ENCODE results near the gene WDR7. TPM values are rescaled to one million over a fixed set of nuclear protein-coding genes. Genes with fewer than 3 reads are reported as not detected.
A peak's percentile ranks its signal among the peaks of the same experiment; 100 is the strongest.

WDR7 gene
- total and polyA plus RNA-seq, 4 experiments from 2014 or later, result 22.3 to 50.8 (median 36.2) TPM

DNA sequence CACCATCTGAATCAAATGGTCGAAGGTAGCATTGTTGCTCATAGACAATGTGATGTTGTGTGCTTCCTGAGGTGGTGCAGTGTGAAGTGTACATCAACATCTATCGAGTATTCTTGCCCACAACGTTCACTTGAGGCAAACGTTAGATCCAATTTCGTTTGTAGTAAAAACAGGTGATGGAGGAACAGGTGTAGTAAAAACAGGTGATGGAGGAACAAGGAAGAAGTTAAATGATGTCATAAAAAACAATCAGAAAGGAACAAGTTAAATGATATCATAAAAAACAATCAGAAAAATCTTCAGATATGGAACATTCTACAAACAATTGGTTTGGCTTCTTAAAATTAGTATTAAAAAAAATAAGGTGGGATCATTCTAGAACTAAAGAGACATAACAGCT is 11.3 kb downstream of the WDR7 start:
- CTCF ChIA-PET (ENCODE audit: partially characterized antibody), result interaction anchor here (2.1 kb wide), 1 partner anchor 11 kb away, joined by 6 read pairs; the partner anchor contains the start of gene WDR7
- H3K27ac Mint-ChIP-seq, result peak overlapping the region in 1 of 7 donors; percentile 19

DNA sequence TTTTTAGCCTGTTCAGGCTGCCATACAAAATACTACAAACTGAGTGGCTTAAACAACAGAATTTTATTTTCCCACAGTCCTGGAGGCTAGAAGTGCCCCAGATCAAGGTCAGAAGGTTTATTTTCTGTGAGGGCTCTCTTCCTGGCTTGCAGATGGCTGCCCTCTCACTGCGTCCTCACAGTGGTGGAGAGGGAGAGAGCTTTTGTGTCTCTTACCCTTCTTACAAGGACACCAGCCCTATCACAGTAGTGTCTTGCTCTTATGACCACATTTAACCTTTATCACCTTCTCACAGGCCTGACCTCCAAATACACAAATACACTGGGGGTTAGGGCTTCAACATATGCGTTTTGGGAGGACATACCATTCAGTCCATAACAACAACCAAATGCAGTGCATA is 11.7 kb downstream of the WDR7 start:
- intact Hi-C loops (cut with micrococcal nuclease), result no loop called here
- peaks cover 35 to 66% (median 45%) of the 10 kb centered on the region in 4 donors for H3K4me1 Mint-ChIP-seq
- Histone ChIP-seq H3K36me3 (ENCODE audit: insufficient read depth, low read length) (no peaks in the 10 kb centered on the region), H3K4me1 (ENCODE audit: insufficient read depth, low read length) (no peaks in the 10 kb centered on the region), H3K4me3 (ENCODE audit: low read length in 2 of 2) (no peak overlapping the region), H3K9me3 (ENCODE audit: control insufficient read depth in 1 of 2, low read length in 2 of 2) (no peaks in the 10 kb centered on the region), H3K27ac (ENCODE audit: low read depth, low read length) (no peak overlapping the region), H3K27me3 (ENCODE audit: insufficient read depth, low read length) (no peaks in the 10 kb centered on the region)
- no peak for DNase-seq
- H3K27me3 Mint-ChIP-seq, result no peaks in the 10 kb centered on the region
- H3K36me3 Mint-ChIP-seq, result peaks cover 0 to 20% of the 10 kb centered on the region in 2 donors
- H3K27ac Mint-ChIP-seq, result no peak overlapping the region
- CTCF ChIA-PET (ENCODE audit: partially characterized antibody), result no interaction called here
- POLR2A ChIA-PET (ENCODE audit: partially characterized antibody), result interaction anchor here (3.8 kb wide), 1 partner anchor 11 kb away, joined by 16 read pairs; the partner anchor contains the start of gene WDR7
- no peaks in the 10 kb centered on the region for H3K9me3 Mint-ChIP-seq
- H3K4me3 Mint-ChIP-seq, result no peak overlapping the region

More for the DNA sequence above, 11.3 kb downstream of the WDR7 start:
- DNase-seq, result no peak
- POLR2A ChIA-PET (ENCODE audit: partially characterized antibody), result interaction anchor here (3.8 kb wide), 1 partner anchor 11 kb away, joined by 16 read pairs; the partner anchor contains the start of gene WDR7
- Histone ChIP-seq H3K9me3 (ENCODE audit: control insufficient read depth in 1 of 2, low read length in 2 of 2) (no peaks in the 10 kb centered on the region), H3K4me3 (ENCODE audit: low read length in 2 of 2) (no peak overlapping the region), H3K4me1 (ENCODE audit: insufficient read depth, low read length) (no peaks in the 10 kb centered on the region), H3K36me3 (ENCODE audit: insufficient read depth, low read length) (no peaks in the 10 kb centered on the region), H3K27me3 (ENCODE audit: insufficient read depth, low read length) (no peaks in the 10 kb centered on the region), H3K27ac (ENCODE audit: low read depth, low read length) (no peak overlapping the region)
- Mint-ChIP-seq H3K36me3 (peaks cover 0 to 20% of the 10 kb centered on the region in 2 donors), H3K4me1 (peaks cover 32 to 62% (median 42%) of the 10 kb centered on the region in 4 donors), H3K27me3 (no peaks in the 10 kb centered on the region), H3K9me3 (no peaks in the 10 kb centered on the region), H3K4me3 (no peak overlapping the region)
- intact Hi-C loops (cut with micrococcal nuclease), result no loop called here

DNA sequence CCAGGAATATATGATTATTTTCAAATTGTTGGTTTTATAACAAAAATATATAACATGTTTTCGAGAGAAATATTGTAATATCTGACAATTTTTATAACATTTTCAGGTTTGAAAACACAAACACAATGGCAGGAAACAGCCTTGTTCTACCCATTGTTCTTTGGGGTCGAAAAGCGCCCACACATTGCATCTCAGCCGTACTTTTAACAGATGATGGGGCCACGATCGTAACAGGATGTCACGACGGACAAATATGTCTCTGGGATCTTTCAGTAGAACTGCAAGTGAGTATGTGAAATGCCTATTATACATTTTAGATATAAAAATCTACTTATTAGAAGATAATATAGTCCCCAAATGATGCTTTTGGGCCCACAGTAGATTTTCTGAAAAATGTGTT is 21.2 kb downstream of the WDR7 start:
- no peaks in the 10 kb centered on the region for H3K9me3 Mint-ChIP-seq
- CTCF ChIA-PET (ENCODE audit: partially characterized antibody), result no interaction called here
- H3K4me1 Mint-ChIP-seq, result peaks cover 20 to 36% (median 26%) of the 10 kb centered on the region in 4 donors
- Histone ChIP-seq H3K36me3 (ENCODE audit: insufficient read depth, low read length) (no peaks in the 10 kb centered on the region), H3K9me3 (ENCODE audit: control insufficient read depth in 1 of 2, low read length in 2 of 2) (no peaks in the 10 kb centered on the region), H3K27me3 (ENCODE audit: insufficient read depth, low read length) (no peaks in the 10 kb centered on the region), H3K4me3 (ENCODE audit: low read length in 2 of 2) (no peak overlapping the region), H3K27ac (ENCODE audit: low read depth, low read length) (no peak overlapping the region), H3K4me1 (ENCODE audit: insufficient read depth, low read length) (peaks cover 12% of the 10 kb centered on the region)
- no peak overlapping the region for H3K27ac Mint-ChIP-seq
- H3K27me3 Mint-ChIP-seq, result no peaks in the 10 kb centered on the region
- DNase-seq, result no peak
- peaks cover 27 to 33% of the 10 kb centered on the region in 2 donors for H3K36me3 Mint-ChIP-seq
- intact Hi-C loops (cut with micrococcal nuclease), result no loop called here
- H3K4me3 Mint-ChIP-seq, result no peak overlapping the region
- POLR2A ChIA-PET (ENCODE audit: partially characterized antibody), result no interaction called here

DNA sequence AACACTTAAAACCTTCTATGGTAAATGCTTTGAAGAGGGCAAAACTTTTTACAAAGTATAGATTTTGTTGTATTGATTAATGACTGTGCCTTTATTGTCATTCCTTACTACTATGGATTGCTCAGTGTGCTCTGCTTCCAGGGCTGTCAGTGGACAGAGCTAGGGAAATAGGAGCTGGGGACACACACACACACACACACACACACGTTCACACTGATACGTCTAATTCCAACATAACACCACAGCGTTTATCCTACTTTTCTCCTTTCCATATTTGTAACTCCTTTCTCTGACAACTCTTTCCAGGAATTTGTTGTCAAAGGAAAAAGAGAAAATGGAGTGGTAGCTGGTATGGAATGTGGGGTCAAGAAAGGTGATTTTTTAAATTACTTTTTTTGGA is 21.8 kb downstream of the WDR7 start:
- H3K9me3 ChIP-seq (ENCODE audit: control insufficient read depth in 1 of 2, low read length in 2 of 2), result no peaks in the 10 kb centered on the region
- H3K27me3 ChIP-seq (ENCODE audit: insufficient read depth, low read length), result no peaks in the 10 kb centered on the region
- Mint-ChIP-seq H3K4me3 (no peak overlapping the region), H3K9me3 (peaks cover 0 to 6% (median 0%) of the 10 kb centered on the region in 8 donors), H3K36me3 (peaks cover 33 to 39% of the 10 kb centered on the region in 2 donors), H3K27me3 (no peaks in the 10 kb centered on the region), H3K27ac (no peak overlapping the region), H3K4me1 (peaks cover 17 to 36% (median 26%) of the 10 kb centered on the region in 4 donors)
- intact Hi-C loops (cut with micrococcal nuclease), result no loop called here
- POLR2A ChIA-PET (ENCODE audit: partially characterized antibody), result no interaction called here
- DNase-seq, result no peak
- no peak overlapping the region for H3K4me3 ChIP-seq (ENCODE audit: low read length in 2 of 2)
- peaks cover 12% of the 10 kb centered on the region for H3K4me1 ChIP-seq (ENCODE audit: insufficient read depth, low read length)
- H3K27ac ChIP-seq (ENCODE audit: low read depth, low read length), result no peak overlapping the region
- CTCF ChIA-PET (ENCODE audit: partially characterized antibody), result no interaction called here
- no peaks in the 10 kb centered on the region for H3K36me3 ChIP-seq (ENCODE audit: insufficient read depth, low read length)

DNA sequence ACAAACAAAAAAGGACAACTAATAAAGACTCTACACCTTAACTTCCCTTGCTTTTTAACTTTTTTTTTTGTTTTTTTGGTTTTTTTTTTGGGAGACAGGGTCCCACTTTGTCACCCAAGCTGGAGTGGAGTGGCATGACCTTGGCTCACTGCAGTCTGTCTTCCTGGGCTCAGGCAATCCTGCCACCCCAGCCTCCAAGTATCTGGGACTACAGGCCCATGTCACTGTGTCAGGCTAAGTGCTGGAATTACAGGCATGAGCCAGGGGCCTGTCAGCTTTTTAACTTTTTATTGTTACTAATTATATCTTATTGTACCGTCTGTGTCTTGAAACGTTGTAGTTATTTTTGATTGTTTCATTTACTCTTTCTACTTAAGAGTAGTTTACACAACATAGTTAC is 25.5 kb downstream of the WDR7 start:
- ChIA-PET CTCF (ENCODE audit: partially characterized antibody) (no interaction called here), POLR2A (ENCODE audit: partially characterized antibody) (no interaction called here)
- H3K4me1 Mint-ChIP-seq, result peaks cover 2 to 10% (median 8%) of the 10 kb centered on the region in 4 donors
- intact Hi-C loops (cut with micrococcal nuclease), result no loop called here
- H3K4me3 Mint-ChIP-seq, result no peak overlapping the region
- Histone ChIP-seq H3K4me3 (ENCODE audit: low read length in 2 of 2) (no peak overlapping the region), H3K27ac (ENCODE audit: low read depth, low read length) (no peak overlapping the region), H3K27me3 (ENCODE audit: insufficient read depth, low read length) (no peaks in the 10 kb centered on the region), H3K36me3 (ENCODE audit: insufficient read depth, low read length) (no peaks in the 10 kb centered on the region), H3K4me1 (ENCODE audit: insufficient read depth, low read length) (no peaks in the 10 kb centered on the region), H3K9me3 (ENCODE audit: control insufficient read depth in 1 of 2, low read length in 2 of 2) (no peaks in the 10 kb centered on the region)
- no peak overlapping the region for H3K27ac Mint-ChIP-seq
- H3K36me3 Mint-ChIP-seq, result peaks cover 41 to 45% of the 10 kb centered on the region in 2 donors
- DNase-seq, result no peak
- H3K9me3 Mint-ChIP-seq, result peaks cover 0 to 6% (median 0%) of the 10 kb centered on the region in 8 donors
- no peaks in the 10 kb centered on the region for H3K27me3 Mint-ChIP-seq

DNA sequence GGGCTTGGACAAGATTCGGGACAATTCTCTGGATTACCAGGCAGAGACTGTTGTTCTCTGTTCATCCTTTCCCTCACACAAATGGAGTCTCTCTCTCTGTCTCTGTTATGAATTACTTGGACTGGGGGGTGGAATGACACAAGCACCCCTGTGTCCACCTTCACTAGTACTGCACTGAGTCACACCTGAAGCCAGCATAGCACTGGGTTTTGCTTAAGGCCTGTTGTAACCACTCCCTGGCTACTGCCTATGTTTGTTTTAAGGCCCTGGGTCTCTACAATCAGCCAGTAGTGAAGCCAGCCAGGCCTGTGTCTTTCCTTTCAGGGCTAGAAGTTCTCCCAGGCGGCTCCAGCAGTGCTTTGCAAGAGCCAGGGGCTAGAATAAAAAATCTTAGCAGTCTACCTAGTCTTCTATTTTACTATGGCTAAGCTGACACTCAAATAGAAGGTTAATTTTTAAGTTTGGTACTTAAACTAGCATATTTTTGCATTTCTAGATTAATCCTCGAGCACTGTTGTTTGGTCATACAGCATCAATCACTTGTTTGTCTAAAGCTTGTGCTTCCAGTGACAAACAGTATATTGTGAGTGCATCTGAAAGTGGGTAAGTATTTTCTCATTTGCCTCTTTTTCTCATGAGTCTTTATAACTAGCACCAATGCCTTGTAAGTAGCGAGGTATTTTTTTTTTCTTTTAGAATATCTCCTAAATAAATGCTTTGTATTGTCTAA is 27.8 kb downstream of the WDR7 start:
- Histone ChIP-seq H3K36me3 (ENCODE audit: insufficient read depth, low read length) (no peaks in the 10 kb centered on the region), H3K4me1 (ENCODE audit: insufficient read depth, low read length) (no peaks in the 10 kb centered on the region), H3K27me3 (ENCODE audit: insufficient read depth, low read length) (no peaks in the 10 kb centered on the region), H3K9me3 (ENCODE audit: control insufficient read depth in 1 of 2, low read length in 2 of 2) (no peaks in the 10 kb centered on the region), H3K27ac (ENCODE audit: low read depth, low read length) (no peak overlapping the region), H3K4me3 (ENCODE audit: low read length in 2 of 2) (no peak overlapping the region)
- Mint-ChIP-seq H3K4me3 (no peak overlapping the region), H3K36me3 (peaks cover 50 to 56% of the 10 kb centered on the region in 2 donors), H3K9me3 (peaks cover 0 to 6% (median 0%) of the 10 kb centered on the region in 8 donors), H3K27ac (peak overlapping the region in 1 of 7 donors; percentile 66), H3K27me3 (no peaks in the 10 kb centered on the region), H3K4me1 (peaks cover 2 to 8% (median 7%) of the 10 kb centered on the region in 4 donors)
- ChIA-PET POLR2A (ENCODE audit: partially characterized antibody) (no interaction called here), CTCF (ENCODE audit: partially characterized antibody) (no interaction called here)
- DNase-seq, result no peak
- intact Hi-C loops (cut with micrococcal nuclease), result no loop called here

DNA sequence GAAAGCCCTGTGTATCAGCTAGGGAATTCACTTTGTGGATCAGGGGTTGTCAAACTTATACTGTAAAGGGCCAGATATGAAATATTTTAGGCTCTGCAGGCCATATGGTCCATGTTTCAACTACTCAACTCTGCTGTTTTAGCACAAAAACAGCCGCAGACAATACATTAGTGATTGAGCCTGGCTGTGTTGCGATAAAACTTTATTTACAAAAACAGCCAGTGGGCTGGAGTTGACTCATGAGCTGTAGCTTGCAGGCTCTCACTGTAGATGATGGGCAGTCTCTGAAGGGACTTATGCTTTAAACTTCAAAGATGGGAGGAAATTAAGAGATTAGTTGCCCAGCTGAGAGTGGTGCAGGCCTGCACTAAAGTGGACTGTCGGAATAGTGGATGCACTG is 33.1 kb downstream of the WDR7 start:
- DNase-seq, result no peak
- Mint-ChIP-seq H3K27me3 (no peaks in the 10 kb centered on the region), H3K4me3 (no peak overlapping the region), H3K36me3 (peaks cover 37 to 59% of the 10 kb centered on the region in 2 donors), H3K27ac (peak overlapping the region in 1 of 7 donors; percentile 48), H3K4me1 (peaks cover 0 to 2% (median 0%) of the 10 kb centered on the region in 4 donors), H3K9me3 (no peaks in the 10 kb centered on the region)
- H3K4me1 ChIP-seq (ENCODE audit: insufficient read depth, low read length), result no peaks in the 10 kb centered on the region
- CTCF ChIA-PET (ENCODE audit: partially characterized antibody), result no interaction called here
- no peak overlapping the region for H3K4me3 ChIP-seq (ENCODE audit: low read length in 2 of 2)
- peaks cover 5% of the 10 kb centered on the region for H3K36me3 ChIP-seq (ENCODE audit: insufficient read depth, low read length)
- POLR2A ChIA-PET (ENCODE audit: partially characterized antibody), result no interaction called here
- intact Hi-C loops (cut with micrococcal nuclease), result no loop called here
- H3K27ac ChIP-seq (ENCODE audit: low read depth, low read length), result no peak overlapping the region
- no peaks in the 10 kb centered on the region for H3K9me3 ChIP-seq (ENCODE audit: control insufficient read depth in 1 of 2, low read length in 2 of 2)
- H3K27me3 ChIP-seq (ENCODE audit: insufficient read depth, low read length), result no peaks in the 10 kb centered on the region
